Tibial nerve (tissue), 4 donors: ENCODE results near the gene FOXE1. TPM values are rescaled to one million over a fixed set of nuclear protein-coding genes. Genes with fewer than 3 reads are reported as not detected.

ENCODE experiments used
- DNase-seq, 2 donors: peaks; one replicate each; pipeline ENCODE4 v3.0.0-alpha.2; 2019; ENCODE audit warnings: low spot score in 2 of 2
- H3K27ac ChIP-seq, 4 donors: fragments of 200-600 bp; sonication (generic) in 3 of 4; one replicate each; pipeline ENCODE4 v1.5.1; 2017 to 2019; ENCODE audit warnings: mild to moderate bottlenecking in 1 of 4
- H3K27me3 ChIP-seq, 2 donors: fragments of 200-600 bp; sonication (generic) in 1 of 2; one replicate each; pipeline versions ENCODE4 v1.5.1 to v1.6.0; 2017 to 2019
- H3K36me3 ChIP-seq, 3 donors: fragments of 200-600 bp; sonication (generic); one replicate each; pipeline ENCODE4 v1.5.1; 2018 to 2019
- H3K4me1 ChIP-seq, 4 donors: fragments of 200-600 bp; sonication (generic) in 3 of 4; one replicate each; pipeline ENCODE4 v1.5.1; 2017 to 2019
- H3K4me3 ChIP-seq, 4 donors: fragments of 200-600 bp; sonication (generic) in 3 of 4; one replicate each; pipeline ENCODE4 v1.5.1; 2017 to 2019; ENCODE audit warnings: mild to moderate bottlenecking in 1 of 4, moderate library complexity in 1 of 4
- H3K9me3 ChIP-seq, 4 donors: fragments of 200-600 bp; sonication (generic) in 3 of 4; one replicate each; pipeline ENCODE4 v1.5.1; 2017 to 2019
- EP300 ChIP-seq, 2 donors: sonication (generic); formaldehyde crosslinking; IDR thresholded peaks; one replicate each; pipeline ENCODE4 v1.6.1; 2017; ENCODE audit warnings: antibody characterized with exemption in 2 of 2, mild to moderate bottlenecking in 1 of 2
- POLR2A ChIP-seq, 2 donors: fragments of 450-650 bp; IDR thresholded peaks; one replicate each; pipeline ENCODE4 v1.6.1; 2017; ENCODE audit warnings: antibody characterized with exemption in 2 of 2, mild to moderate bottlenecking in 2 of 2, moderate library complexity in 2 of 2
- WGBS, 2 donors: methylation state at CpG; one replicate each; pipeline ENCODE4 v1.1.5; 2018; 5-methylcytosine and 5-hydroxymethylcytosine counted together
- total RNA-seq, 4 donors: library from RNA; depleted of rRNA; stranded (reverse); fragments of >200 nt; gene quantifications; one replicate each; pipeline ENCODE4 v1.1.0, GENCODE V29; 2016
- TF ChIP-seq, protein P1 (sequence below), 5 experiments: fragments of 200-600 bp in 3 of 5; fragments of 450-650 bp in 2 of 5; sonication (generic) in 3 of 5; IDR thresholded peaks; one replicate each; pipeline ENCODE4 v1.5.1; 2016 to 2019; ENCODE audit warnings: antibody characterized with exemption in 5 of 5, mild to moderate bottlenecking in 3 of 5, moderate library complexity in 2 of 5

FOXE1 gene
- total RNA-seq, 4 donors from 2014 or later, result not detected

DNA sequence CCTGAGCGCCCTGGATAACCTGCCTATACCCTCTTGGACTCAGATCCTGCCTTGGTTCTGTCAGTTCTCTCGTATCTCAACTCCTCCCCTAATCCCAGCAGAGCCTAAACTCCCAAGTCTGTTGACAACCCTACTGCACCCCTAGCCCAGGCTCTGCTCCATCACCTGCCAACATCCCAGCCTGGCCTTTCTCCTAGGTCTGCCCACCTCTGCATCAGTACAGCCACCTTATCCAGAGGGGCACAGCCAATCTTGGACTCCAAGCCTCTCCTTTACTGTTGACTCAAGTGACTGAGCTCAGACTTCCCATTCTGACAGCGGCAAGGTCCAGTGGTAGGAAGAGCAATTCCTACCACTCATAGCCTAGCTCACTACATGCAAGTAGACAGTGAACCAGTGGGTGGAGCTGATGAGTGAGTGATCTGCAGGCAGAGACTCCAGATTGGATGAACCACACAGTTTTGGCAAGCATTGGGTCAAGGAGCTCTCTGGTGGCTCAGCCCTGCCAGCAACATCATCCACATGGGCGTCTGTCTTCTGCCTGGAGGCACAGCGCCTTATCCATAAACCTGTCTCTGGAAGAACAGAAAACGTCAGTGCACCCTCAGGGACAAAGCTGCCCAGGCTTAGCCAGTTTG lies 42.8 kb downstream of the FOXE1 start:
- TF ChIP-seq, protein P1, sequence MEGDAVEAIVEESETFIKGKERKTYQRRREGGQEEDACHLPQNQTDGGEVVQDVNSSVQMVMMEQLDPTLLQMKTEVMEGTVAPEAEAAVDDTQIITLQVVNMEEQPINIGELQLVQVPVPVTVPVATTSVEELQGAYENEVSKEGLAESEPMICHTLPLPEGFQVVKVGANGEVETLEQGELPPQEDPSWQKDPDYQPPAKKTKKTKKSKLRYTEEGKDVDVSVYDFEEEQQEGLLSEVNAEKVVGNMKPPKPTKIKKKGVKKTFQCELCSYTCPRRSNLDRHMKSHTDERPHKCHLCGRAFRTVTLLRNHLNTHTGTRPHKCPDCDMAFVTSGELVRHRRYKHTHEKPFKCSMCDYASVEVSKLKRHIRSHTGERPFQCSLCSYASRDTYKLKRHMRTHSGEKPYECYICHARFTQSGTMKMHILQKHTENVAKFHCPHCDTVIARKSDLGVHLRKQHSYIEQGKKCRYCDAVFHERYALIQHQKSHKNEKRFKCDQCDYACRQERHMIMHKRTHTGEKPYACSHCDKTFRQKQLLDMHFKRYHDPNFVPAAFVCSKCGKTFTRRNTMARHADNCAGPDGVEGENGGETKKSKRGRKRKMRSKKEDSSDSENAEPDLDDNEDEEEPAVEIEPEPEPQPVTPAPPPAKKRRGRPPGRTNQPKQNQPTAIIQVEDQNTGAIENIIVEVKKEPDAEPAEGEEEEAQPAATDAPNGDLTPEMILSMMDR (IDR thresholded peaks at IDR 0.05), result no peak
- TF ChIP-seq POLR2A (IDR thresholded peaks at IDR 0.05) (no peak), EP300 (IDR thresholded peaks at IDR 0.05) (no peak)
- Histone ChIP-seq H3K27me3 (no peaks in the 10 kb centered on the region), H3K36me3 (peaks cover 0 to 56% (median 0%) of the 10 kb centered on the region in 3 donors), H3K27ac (no peak overlapping the region), H3K4me3 (no peak overlapping the region), H3K9me3 (peaks cover 0 to 9% (median 0%) of the 10 kb centered on the region in 4 donors), H3K4me1 (peaks cover 0 to 7% (median 0%) of the 10 kb centered on the region in 4 donors)
- WGBS, 2 donors, result 71 to 74% methylated on average over 6 of the region's 6 CpGs
- DNase-seq, result no peak

DNA sequence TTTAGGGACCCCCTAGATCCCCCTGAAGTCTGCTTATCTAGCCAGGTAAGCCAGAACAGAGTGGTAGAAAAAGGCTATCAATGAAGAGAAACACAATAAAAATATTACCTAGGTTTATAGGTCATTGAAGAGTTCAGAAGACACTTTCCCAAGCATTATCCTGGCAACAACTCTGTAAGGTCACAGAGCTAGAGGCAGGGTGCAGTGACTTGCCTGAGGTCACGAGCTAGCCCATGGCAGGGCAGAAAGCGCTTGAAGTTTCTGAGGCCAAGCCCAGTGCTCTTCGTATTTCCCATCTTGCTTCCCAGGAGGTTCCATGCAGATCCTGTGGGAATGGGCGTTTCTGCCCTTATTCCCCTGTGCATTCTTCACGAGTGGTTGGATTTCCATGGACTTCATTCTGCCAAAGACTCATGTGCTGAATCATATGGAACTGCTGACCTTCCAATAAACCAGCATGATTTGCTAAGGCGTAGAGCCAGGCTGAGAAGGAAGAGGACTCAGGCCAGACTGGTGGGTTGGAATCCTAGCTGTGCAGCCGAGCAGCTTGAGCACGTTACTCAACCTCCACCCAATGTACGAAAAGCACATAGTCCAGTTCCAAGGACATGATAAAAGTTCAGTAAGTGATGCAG lies 47.2 kb downstream of the FOXE1 start:
- TF ChIP-seq, protein P1 (IDR thresholded peaks at IDR 0.05), result no peak
- TF ChIP-seq POLR2A (IDR thresholded peaks at IDR 0.05), result no peak
- TF ChIP-seq EP300 (IDR thresholded peaks at IDR 0.05), result no peak
- H3K36me3 ChIP-seq, result peaks cover 0 to 68% (median 0%) of the 10 kb centered on the region in 3 donors
- no peaks in the 10 kb centered on the region for H3K9me3 ChIP-seq
- 71 to 78% methylated on average over 9 of the region's 9 CpGs for whole genome bisulfite sequencing, 2 donors
- no peak for DNase-seq
- peaks cover 0 to 9% (median 0%) of the 10 kb centered on the region in 4 donors for H3K4me1 ChIP-seq
- H3K27ac ChIP-seq, result no peak overlapping the region
- no peaks in the 10 kb centered on the region for H3K27me3 ChIP-seq
- no peak overlapping the region for H3K4me3 ChIP-seq

DNA sequence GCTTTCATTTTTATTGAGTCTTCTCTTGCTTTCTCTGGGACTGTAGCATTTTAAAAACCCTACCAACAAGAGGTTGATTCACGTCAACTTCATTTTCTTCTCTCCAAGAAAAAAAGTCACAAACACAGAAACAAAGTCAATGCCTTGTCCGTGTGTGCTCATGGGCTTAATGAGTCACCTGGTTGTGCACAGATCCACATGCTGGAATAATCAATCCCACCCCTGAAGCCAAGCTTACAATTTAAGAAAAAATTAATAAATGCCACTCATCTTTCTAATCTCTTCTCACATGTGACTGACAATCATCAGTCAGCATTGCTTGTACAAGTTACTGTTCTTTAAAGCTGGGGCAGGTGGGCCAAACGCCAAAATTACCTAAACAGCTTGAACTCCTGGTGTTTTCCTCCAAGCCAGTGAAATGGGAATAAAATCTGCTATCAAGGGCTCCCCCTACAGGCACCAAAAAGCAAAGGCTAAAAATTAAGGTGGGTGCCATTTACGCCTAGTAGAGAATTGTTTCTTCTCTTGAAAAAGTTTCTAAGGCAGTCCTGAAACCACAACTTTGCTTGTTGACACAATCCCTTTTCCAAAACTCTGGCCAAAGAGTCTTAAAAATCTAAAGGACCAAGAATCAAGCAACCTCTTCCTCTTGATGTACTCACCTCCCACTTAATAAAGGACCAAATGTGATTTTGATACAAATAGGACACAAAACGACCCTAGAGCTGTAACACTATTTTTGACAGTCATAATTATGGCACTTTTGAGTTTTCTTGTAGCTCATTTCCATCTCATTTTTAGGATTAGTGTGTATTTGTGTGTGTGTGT lies 47.9 kb downstream of the FOXE1 start:
- Histone ChIP-seq H3K4me3 (no peak overlapping the region), H3K27ac (no peak overlapping the region), H3K36me3 (peaks cover 0 to 66% (median 0%) of the 10 kb centered on the region in 3 donors), H3K27me3 (no peaks in the 10 kb centered on the region), H3K4me1 (peaks cover 0 to 12% (median 3%) of the 10 kb centered on the region in 4 donors), H3K9me3 (no peaks in the 10 kb centered on the region)
- no peak for DNase-seq
- WGBS, 2 donors, result 39 to 46% methylated on average over 5 of the region's 5 CpGs
- TF ChIP-seq POLR2A (IDR thresholded peaks at IDR 0.05), result no peak
- TF ChIP-seq, protein P1 (IDR thresholded peaks at IDR 0.05), result peak; percentile 55 to 69 (median 64)

DNA sequence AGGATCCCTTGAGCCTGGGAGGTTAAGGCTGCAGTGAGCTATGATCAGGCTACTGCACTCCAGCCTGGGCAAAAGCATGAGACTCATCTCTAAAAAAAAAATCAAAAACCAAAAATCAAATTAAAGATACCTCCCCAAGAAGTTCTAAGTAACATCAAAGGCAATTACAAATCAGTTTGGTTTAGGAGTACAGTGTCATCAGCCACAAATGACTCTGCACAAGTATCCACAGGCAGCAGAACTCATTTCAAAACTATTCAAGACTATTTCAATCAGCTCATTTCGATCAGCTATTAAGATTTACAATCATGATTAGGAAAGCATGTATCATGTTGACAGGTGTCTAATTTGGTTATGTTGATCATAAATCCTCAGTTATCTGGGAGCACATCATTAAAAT lies 50.2 kb downstream of the FOXE1 start:
- H3K4me1 ChIP-seq, result peaks cover 0 to 25% (median 11%) of the 10 kb centered on the region in 4 donors
- no peaks in the 10 kb centered on the region for H3K27me3 ChIP-seq
- TF ChIP-seq EP300 (IDR thresholded peaks at IDR 0.05), result no peak
- TF ChIP-seq, protein P1 (IDR thresholded peaks at IDR 0.05), result no peak
- no peak for TF ChIP-seq POLR2A (IDR thresholded peaks at IDR 0.05)
- no peaks in the 10 kb centered on the region for H3K9me3 ChIP-seq
- H3K36me3 ChIP-seq, result peaks cover 0 to 64% (median 0%) of the 10 kb centered on the region in 3 donors
- WGBS, 2 donors, result 78 to 85% methylated on average over 1 of the region's 1 CpG
- H3K27ac ChIP-seq, result no peak overlapping the region
- DNase-seq, result no peak
- no peak overlapping the region for H3K4me3 ChIP-seq
